ENCODE data around the gene CLCN1.

Gene CLCN1

DNA sequence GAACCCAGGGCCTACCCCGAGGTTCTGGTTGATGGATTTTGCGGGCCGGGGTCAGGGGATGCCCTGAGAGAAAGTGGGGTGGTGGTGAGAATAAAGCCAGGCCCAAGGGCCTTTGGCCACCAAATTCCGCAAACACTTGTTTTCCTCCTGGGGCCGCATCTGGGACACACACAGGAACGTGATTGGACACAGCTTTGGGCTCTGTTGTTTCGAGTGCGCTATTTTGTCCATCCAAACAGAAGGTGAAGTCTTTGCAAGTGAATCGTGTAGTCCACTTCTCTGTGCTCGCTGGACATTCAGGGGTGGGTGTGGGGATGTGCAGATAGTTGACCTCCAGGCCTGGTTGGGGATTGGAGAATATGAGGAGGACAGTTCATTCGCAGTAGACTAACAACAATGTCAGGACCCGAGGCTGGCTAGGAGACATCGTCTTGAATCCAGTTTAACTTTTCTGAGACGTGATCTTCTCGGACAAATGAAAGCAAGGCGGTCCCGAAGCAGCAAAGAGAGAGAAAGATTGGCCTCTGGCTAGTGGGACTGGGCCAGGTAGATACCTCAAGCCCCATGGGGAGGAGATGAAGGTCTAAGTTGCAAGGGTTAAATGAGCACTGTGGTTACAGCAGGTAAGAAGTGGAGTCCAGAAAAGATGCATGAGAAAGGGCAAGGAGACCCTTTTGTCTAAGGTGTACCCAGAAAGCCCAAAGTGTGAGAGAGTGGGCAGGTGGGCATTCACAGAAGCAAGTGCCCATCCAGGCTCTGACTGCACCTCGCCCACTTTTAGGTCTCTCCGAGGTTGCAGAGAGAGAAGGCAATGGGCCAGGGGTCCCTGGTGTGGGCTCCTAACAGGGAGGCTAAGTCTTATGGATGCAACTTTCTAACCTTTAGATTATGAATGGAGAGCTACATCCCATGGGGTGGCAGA lies 47.4 kb downstream of the CLCN1 start:
- TF ChIP-seq, protein P1, sequence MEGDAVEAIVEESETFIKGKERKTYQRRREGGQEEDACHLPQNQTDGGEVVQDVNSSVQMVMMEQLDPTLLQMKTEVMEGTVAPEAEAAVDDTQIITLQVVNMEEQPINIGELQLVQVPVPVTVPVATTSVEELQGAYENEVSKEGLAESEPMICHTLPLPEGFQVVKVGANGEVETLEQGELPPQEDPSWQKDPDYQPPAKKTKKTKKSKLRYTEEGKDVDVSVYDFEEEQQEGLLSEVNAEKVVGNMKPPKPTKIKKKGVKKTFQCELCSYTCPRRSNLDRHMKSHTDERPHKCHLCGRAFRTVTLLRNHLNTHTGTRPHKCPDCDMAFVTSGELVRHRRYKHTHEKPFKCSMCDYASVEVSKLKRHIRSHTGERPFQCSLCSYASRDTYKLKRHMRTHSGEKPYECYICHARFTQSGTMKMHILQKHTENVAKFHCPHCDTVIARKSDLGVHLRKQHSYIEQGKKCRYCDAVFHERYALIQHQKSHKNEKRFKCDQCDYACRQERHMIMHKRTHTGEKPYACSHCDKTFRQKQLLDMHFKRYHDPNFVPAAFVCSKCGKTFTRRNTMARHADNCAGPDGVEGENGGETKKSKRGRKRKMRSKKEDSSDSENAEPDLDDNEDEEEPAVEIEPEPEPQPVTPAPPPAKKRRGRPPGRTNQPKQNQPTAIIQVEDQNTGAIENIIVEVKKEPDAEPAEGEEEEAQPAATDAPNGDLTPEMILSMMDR (IDR thresholded peaks at IDR 0.05) = no peak
- no peak for TF ChIP-seq ZFX (IDR thresholded peaks at IDR 0.05; ENCODE audit: borderline replicate concordance)

GRCh38 chr7:143367972-143368371 lies 52.1 kb downstream of the CLCN1 start:
- no peak overlapping the region for H3K27ac ChIP-seq
- no peak for TF ChIP-seq ZFX (IDR thresholded peaks at IDR 0.05; ENCODE audit: borderline replicate concordance)
- TF ChIP-seq, protein P1 (IDR thresholded peaks at IDR 0.05) = no peak

More for the DNA sequence above, 47.4 kb downstream of the CLCN1 start:
- H3K27ac ChIP-seq = no peak overlapping the region

DNA sequence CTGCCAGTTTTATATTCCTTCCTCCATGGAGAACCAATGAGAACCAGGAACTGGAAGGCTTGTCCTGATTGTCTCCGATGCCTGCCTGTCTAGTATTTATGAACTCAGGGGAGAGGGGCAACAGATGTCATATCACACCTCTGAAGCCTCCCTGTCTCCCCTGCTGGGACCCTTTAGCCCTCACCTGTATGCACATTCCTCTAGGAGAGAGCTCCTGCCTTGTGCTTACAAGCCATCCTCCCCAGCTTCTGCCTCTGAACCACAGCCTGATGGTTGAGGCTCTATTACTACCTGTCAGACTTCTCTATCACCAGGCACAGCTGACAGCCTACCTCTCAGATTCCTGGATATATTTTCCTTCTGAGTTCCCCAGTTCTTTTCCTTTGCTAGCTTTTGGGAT lies 52.5 kb downstream of the CLCN1 start:
- TF ChIP-seq, protein P1 (IDR thresholded peaks at IDR 0.05) = no peak
- no peak for TF ChIP-seq ZFX (IDR thresholded peaks at IDR 0.05; ENCODE audit: borderline replicate concordance)
- no peak overlapping the region for H3K27ac ChIP-seq

DNA sequence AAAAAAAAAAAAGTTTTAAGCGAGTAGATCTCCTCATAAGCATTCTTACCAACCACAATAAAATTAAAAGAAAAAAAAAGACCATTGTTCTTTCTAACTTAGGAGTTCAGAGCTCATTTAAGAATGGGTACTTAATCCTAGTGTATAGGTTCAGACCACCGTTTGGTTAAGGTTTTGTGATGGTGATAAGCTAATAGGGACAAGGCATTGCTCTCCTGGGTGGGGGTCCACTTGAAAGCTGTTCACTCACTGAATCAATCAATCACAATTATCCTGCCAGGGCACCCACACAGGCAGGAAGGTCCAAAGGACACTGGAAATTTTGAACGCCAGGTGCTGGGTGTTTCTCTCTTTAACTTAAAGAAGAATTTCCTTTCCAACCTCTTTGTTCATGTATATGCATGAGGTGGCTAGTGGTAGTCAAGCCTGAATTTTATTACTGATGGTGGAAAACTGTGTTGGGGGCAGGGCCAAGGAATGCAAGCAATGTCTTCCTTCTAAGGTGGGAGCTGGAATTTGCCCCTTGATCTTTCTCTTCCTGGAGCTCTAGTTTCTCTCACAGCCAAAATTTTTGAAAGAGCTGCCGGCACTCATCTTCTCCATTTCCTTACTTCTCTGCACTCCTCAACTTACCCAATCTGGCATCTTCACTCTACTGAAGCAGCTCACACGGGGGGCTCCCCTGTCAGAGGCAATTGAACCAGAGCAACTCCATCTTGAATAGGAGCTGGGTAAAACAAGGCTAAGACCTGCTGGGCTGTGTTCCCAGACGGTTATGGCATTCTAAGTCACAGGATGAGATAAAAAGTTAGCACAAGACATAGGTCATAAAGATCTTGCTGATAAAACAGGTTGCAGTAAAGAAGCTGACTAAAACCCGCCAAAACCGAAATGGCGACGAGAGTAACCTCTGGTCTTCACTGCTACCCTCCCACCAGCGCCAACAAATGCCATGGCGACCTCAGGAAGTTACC lies 54.1 kb downstream of the CLCN1 start:
- TF ChIP-seq ZFX (IDR thresholded peaks at IDR 0.05; ENCODE audit: borderline replicate concordance) = no peak
- TF ChIP-seq, protein P1 (IDR thresholded peaks at IDR 0.05) = no peak
- H3K27ac ChIP-seq = no peak overlapping the region

DNA sequence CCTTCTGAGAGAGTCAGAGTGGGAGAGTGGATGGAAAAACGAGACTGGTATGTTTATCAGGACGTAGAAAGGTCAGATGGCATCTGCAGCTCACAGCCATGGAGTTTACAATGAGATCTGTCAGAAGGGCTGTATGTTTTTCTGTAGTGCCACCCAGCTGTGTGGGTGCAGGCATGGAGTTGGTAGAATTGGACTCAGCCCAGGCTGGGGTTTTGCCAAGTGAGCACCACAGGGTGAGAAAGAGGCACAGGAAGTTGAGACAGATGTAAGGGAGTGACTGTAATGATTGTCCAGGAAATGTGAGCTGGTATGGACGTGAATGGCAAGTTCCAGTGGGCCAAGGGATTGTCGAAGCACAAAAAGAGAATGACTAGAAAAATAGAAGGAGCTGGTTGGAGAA lies 56.2 kb downstream of the CLCN1 start:
- TF ChIP-seq, protein P1 (IDR thresholded peaks at IDR 0.05) = no peak
- no peak for TF ChIP-seq ZFX (IDR thresholded peaks at IDR 0.05; ENCODE audit: borderline replicate concordance)
- H3K27ac ChIP-seq = no peak overlapping the region

GRCh38 chr7:143373255-143373794 lies 57.4 kb downstream of the CLCN1 start:
- TF ChIP-seq, protein P1 (IDR thresholded peaks at IDR 0.05) = no peak
- TF ChIP-seq ZFX (IDR thresholded peaks at IDR 0.05; ENCODE audit: borderline replicate concordance) = no peak
- H3K27ac ChIP-seq = no peak overlapping the region

Data from 22Rv1 (cell line).